Left renal pelvis (tissue), 4 donors: Measurements from ENCODE around the gene TNNI2. TPM values are rescaled to one million over a fixed set of nuclear protein-coding genes. Genes with fewer than 3 reads are reported as not detected.

Source experiments
- DNase-seq, 4 donors: peaks; one replicate each; pipeline ENCODE4 v3.0.0-alpha.2; 2013; ENCODE audit warnings: low read depth in 4 of 4, low spot score in 3 of 4
- polyA plus RNA-seq, 4 donors: library from polyadenylated mRNA; unstranded; fragments of 120-200 nt; gene quantifications; one replicate each; pipeline ENCODE4 v1.2.1, GENCODE V29; 2013; ENCODE audit not compliant: insufficient read length in 4 of 4

The TNNI2 gene
- polyA plus RNA-seq, 4 donors, result 0.45 to 1.0 (median 0.78) TPM; not detected in 1

GRCh38 chr11:1820463-1821325, 18.1 kb upstream of the TNNI2 start:
- DNase-seq, result no peak

GRCh38 chr11:1821562-1821961, 17.2 kb upstream of the TNNI2 start:
- no peak for DNase-seq

DNA sequence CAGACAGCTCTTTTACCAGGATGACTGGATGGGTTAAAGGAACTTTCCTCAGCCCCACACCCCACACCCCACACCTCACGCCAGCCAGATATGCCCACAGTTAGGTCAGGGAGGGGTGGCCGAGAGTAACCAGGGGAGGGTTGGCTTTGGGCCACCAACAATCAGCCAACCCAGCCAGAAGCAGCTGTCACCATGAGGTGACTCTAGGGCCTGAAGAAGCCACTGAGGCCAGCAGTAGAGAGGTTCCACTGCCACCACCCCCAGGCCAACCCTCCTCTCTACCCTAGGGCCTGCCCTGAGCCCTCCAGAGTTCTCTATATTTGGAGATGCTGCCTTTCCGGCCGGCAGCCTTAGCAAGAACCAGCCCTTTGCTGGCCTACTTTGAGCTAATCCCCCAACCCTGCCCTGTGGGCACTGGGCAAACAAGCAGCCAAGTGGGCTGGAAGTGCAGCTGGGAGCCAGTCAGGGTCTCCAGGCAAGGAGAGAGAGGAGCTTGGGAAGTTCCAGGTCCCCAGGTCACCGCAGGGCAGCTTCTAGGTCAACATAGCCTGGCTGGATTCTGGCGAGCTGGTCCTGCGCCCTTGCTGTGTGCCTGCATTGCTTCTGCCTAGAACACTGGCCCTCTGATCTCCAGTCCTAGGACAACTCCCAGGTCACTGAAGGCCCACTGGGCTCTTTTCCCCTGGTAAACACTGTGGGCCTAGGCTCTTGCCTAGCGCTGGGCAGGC, 16.0 kb upstream of the TNNI2 start:
- DNase-seq, result no peak

GRCh38 chr11:1823376-1824220, 15.2 kb upstream of the TNNI2 start:
- DNase-seq, result no peak

DNA sequence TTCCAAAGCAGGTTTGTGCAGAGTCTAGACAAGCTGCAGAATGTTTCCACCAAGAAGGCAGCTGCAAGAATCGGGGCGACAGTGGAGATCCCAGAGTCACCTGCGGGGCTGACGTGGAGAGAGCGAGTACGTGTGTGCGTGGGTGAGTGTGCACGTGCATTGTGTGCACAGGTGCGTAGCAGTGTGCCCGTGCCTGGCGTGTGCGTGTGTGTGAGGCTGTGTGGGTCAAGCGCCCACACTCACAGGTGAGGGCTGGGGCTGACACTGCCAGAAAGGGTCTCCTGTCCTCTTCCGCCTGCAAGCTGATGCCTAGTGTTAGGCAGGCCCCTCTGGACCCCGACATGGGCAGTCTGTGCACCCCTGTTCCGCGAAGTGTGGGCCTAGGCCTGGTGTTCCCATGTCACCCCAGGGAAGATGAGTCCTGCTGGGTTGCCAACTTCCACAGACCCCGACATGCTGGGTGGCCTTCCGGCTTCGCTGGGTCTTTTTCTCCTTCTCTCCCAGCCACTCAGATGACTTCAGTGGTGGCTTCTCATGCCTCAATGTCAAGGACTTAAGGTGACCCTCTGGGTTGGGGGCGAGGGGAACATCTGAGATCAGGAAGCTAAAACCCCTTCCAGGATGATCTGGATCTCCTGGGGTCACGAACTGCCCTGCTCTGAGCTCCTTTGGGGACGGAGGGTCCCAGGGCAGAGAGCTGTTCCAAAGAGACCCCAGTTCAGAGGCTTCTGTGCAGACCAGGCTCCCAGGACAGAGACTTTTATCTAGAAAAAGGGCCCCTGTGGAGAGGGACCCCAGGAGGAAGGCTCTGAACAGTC, 14.4 kb upstream of the TNNI2 start:
- no peak for DNase-seq

DNA sequence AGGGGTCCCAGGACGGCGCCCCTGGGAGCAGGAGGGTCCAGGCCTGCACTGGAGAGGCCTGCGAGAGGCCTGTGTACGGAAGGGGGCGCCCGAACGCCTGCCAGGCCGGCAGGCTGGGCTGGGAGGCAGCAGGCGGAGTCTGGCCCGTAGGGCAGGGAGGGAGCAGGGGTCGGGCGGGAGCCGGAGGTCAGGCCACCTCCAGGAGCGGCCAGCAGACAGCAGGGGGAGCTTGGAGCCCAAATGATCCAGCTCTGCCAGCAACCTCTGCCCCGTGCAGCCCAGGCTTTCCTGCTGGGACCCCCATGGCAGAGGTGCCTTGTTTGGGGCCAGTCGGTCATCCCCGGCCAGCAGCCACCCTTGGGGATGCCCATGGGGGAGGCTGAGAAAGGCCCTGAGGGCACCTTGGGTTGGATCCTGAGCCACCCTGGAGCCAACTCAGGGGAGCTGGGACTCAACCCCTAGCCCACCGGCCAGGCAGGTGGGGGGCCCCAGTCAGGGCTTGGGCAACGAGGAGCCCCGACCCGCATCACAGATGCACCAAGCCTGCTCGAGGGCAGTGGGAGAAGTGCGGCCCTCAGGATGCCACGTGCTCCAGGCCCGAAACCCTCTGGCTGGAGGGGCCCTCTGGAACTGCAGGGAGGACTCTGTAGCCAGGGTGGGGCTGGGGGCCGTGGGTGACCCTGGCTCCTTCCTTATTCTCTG, 13.6 kb upstream of the TNNI2 start:
- no peak for DNase-seq

DNA sequence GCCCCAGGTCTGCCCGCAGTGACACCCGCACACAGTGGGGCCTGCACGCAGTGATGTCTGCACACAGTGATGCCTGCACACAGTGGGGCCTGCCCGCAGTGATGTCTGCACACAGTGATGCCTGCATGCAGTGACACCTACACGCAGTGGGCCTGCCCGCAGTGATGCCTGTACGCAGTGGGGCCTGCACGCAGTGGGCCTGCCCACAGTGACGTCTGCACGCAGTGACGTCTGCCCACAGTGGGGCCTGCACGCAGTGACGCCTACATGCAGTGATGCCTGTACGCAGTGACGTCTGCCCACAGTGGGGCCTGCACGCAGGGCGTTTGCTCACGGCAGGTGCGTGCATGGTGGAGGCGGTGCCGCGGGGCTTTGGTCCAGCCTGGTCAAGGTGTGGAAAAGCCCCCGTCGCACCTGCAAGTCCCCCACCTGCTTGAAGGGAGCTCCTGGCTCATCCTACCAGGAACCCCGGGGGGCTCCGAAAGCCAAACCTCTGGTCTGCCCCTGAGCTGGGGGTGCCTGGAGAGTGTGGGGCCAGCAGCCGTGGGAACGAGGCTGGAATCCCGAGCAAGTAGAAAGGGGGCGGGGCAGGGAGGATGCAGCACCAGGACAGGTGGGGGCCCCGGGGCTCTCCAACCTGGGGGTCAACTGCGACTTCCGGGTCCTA, 12.9 kb upstream of the TNNI2 start:
- no peak for DNase-seq

- no peak for DNase-seq
Measured at GRCh38 chr11:1826552-1827094, 12.2 kb upstream of the TNNI2 start.

DNA sequence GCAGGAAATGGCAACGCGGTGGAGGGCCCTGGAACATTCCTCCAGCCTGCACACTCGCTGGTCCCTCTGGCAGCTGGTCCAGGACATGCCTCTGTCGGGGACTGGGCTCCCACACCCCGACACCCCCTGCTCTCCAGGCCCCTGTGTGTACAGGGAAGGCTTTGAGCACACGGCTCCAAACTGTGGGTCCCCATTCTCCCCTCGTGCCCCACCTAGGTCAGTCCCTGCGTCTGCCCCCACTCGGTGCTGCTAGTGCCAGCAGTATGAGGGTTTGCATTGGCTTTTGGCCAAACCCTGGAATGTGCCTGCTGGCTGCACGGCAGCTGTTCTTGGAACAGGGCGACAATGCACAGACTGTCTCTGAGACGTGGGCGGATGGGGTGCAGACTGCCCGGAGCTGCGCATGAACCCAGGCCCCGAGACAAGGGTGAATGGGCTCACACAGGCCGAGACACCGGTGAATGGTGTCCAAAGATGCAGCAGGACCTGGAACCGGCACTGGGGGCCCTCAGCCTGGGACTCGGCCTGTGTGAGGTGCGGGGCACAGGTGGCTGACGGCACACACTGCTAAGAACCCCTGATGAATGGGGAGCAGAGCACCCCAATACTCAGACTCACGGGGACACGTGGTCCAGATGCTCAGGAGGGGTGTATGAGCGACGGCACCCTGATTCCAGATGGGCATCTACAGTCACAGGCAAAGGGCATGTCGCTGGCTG, 11.5 kb upstream of the TNNI2 start:
- DNase-seq, result no peak

DNA sequence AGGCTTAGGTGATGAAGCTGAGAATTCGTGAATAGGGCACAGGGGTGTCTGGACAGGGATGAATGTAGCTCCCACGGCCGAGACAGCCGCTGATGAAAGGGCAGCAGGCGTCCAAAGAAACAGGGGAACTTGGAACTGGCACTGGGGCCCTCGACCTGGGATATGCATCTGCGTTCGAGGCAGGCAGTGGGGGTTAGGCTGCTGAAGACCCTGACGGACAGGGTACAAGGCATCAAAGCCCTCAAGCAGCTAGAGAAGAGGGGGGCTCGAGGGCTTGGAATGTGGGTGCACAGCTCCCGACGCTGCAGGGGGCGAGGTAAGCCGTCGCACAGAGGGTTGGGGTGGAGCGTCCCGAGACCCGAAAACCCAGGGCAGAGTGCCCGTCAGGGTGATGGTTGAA, 10.8 kb upstream of the TNNI2 start:
- no peak for DNase-seq

GRCh38 chr11:1828542-1828941, 10.2 kb upstream of the TNNI2 start:
- DNase-seq, result no peak

DNA sequence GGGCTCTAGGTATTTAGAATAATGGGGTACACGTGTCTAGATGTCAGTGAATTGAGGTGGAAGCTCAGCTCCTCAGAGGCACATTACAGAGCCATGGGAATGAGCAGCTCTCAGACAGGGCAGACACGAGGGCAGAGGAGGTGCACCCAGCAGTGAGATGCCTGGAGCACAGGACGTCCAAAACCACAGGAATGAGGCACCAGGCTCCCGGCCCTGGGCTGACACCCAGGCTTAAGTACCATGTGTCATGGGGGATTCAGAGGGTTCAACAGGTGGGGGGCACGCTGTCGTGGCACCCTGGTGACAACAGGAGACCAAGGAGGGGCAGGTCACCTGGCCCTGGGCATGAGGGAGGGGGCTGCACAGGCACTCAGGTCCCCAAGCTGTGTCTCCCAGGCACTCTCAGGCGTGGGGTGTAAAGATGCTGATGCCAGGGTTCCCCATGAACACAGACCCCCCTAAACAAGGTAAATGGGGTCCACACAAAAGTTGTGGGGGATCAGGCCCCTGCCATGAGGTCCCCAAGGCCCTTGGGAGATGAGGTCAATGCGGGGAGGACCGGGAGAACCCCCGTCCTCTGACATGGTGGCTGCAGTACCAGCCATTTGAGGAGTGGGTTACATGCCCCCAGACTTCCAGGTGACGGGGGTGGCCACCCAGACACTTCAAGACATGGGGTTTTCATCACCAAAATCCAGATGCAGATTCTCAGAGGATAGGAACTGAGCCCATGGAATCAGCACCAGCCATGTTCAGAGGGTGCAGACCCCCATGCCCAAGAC, 9.6 kb upstream of the TNNI2 start:
- DNase-seq, result no peak

DNA sequence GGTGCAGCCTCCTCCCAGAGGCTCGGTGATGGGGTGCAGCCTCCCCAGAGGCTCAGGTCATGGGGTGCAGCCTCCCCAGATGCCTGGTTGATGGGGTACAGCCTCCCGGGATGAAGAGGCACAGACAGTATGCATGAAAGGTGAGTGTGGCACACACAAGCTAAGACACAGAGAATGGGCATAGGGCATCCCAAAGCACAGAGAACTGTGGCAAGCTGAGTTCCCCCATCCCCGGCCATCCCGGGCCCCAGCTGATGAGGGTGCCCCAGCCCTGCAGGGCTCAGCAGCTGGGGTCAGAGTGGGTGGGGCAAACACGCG, 8.8 kb upstream of the TNNI2 start:
- DNase-seq, result no peak

DNA sequence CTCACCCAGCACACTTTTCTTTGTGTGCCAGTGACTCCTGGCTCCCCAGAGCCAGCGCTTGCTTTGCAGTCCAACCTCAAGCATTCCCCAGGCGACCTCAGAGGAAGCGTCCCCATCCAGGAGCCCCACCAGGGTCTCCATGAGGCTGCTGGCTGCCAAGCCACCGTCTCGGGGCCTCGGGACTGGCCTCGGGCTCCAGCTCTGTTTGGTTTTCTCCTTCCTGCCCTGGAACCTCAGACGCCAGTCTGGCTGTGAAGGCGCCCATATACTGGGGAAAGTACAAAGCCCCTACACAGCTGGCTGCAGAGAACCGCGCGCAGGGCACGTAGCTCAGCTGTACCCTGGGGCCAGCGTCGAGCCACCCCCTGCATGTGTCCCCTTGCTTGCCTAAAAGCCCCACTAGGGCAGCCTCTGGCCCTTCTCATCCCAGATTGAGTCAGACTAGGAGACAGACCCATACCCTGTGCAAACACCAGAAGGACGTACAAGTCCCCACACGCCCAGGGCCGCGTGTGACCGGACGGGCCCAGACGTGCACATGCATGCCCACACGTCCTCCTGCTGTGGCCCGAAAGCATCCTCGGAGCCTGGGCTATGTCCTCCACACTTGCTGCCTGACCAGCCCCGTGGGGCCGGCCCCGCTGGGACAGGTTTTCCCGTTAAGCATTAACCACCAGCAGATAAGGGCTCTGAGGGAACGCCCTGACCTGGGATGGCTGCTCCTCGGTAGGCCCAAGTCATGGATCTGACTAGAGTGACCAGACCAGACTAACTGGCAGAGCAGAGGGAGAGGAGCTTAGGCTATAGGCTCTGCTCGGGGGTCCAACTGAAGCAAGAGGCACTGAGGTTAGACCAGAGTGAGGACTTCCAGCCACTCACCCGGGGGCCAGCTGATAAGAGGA, 8.2 kb upstream of the TNNI2 start:
- DNase-seq, result no peak

GRCh38 chr11:1831338-1832210, 7.2 kb upstream of the TNNI2 start:
- no peak for DNase-seq
